Neural progenitor cell (in vitro differentiated cells): ENCODE results near the gene STX2.

Experiments
- EZH2 ChIP-seq: fragments of 200-600 bp; sonication (generic); IDR thresholded peaks from 2 replicates; pipeline ENCODE4 v1.6.1; 2017; ENCODE audit warnings: antibody characterized with exemption, mild to moderate bottlenecking, moderate library complexity
- EZH2phosphoT487 ChIP-seq: fragments of 200-600 bp; sonication (generic); IDR thresholded peaks from 2 replicates; pipeline ENCODE4 v1.6.1; 2017; ENCODE audit warnings: antibody characterized with exemption
- TF ChIP-seq, protein P1 (sequence below): fragments of 200-600 bp; sonication (generic); IDR thresholded peaks from 2 replicates; pipeline ENCODE4 v1.5.1; 2017; ENCODE audit warnings: antibody characterized with exemption, mild to moderate bottlenecking

DNA sequence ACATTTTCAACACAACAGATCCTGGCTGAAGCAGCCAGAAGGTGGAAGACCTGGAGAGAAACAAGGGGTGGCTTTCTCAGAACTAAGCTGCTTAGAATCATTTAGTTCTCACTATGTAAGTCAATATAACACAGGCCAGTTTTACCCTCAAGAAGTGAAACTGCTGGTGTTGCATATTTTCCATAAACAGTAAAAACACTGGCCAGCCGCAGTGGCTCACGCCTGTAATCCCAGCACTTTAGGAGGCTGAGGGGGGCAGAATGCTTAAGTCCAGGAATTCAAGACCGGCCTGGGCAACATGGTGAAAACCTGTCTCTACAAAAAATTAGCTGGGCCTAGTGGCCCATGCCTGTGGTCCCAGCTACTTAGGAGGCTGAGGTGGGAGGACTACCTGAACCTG is 11.6 kb downstream of the STX2 start:
- TF ChIP-seq, protein P1, sequence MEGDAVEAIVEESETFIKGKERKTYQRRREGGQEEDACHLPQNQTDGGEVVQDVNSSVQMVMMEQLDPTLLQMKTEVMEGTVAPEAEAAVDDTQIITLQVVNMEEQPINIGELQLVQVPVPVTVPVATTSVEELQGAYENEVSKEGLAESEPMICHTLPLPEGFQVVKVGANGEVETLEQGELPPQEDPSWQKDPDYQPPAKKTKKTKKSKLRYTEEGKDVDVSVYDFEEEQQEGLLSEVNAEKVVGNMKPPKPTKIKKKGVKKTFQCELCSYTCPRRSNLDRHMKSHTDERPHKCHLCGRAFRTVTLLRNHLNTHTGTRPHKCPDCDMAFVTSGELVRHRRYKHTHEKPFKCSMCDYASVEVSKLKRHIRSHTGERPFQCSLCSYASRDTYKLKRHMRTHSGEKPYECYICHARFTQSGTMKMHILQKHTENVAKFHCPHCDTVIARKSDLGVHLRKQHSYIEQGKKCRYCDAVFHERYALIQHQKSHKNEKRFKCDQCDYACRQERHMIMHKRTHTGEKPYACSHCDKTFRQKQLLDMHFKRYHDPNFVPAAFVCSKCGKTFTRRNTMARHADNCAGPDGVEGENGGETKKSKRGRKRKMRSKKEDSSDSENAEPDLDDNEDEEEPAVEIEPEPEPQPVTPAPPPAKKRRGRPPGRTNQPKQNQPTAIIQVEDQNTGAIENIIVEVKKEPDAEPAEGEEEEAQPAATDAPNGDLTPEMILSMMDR: no peak
- TF ChIP-seq EZH2 (no peak), EZH2phosphoT487 (no peak)
